Activated CD4-positive, alpha-beta T cell treated with anti-CD3 and anti-CD28 coated beads, Interleukin-10, Interleukin-2, amounts not matched to agents 100 ng/mL and 50 ng/mL, durations not matched to agents 16 hours and 8 hours (primary cell): ENCODE measurements around the gene DYRK1A.

Experiments
- DNase-seq: peaks from one replicate; pipeline ENCODE4 v3.0.0-alpha.2; 2020

DYRK1A gene

GRCh38 chr21:37551331-37551992 lies 184.9 kb downstream of the DYRK1A start:
- no peak for DNase-seq

- no peak for DNase-seq
Measured at GRCh38 chr21:37551993-37552355, 185.4 kb downstream of the DYRK1A start.

GRCh38 chr21:37552496-37553029 lies 186.0 kb downstream of the DYRK1A start:
- no peak for DNase-seq

- no peak for DNase-seq
Measured at GRCh38 chr21:37553078-37553481, 186.5 kb downstream of the DYRK1A start.

- no peak for DNase-seq
Measured at GRCh38 chr21:37554661-37555379, 188.2 kb downstream of the DYRK1A start.

- no peak for DNase-seq
Measured at GRCh38 chr21:37555672-37556261, 189.2 kb downstream of the DYRK1A start.

GRCh38 chr21:37557261-37557950 lies 190.8 kb downstream of the DYRK1A start:
- DNase-seq, result peak; percentile 9

GRCh38 chr21:37558676-37559211 lies 192.2 kb downstream of the DYRK1A start:
- DNase-seq, result no peak

- DNase-seq, result no peak
Measured at GRCh38 chr21:37560385-37560784, 193.8 kb downstream of the DYRK1A start.

- DNase-seq, result no peak
Measured at GRCh38 chr21:37561506-37561905, 194.9 kb downstream of the DYRK1A start.

- no peak for DNase-seq
Measured at GRCh38 chr21:37561941-37562919, 195.7 kb downstream of the DYRK1A start.

- no peak for DNase-seq
Measured at GRCh38 chr21:37562920-37563640, 196.5 kb downstream of the DYRK1A start.

- DNase-seq, result peak; percentile 95
Measured at GRCh38 chr21:37563641-37564340, 197.2 kb downstream of the DYRK1A start.

GRCh38 chr21:37564341-37564923 lies 197.9 kb downstream of the DYRK1A start:
- peak; percentile 92 for DNase-seq

GRCh38 chr21:37564924-37565529 lies 198.5 kb downstream of the DYRK1A start:
- DNase-seq, result no peak

GRCh38 chr21:37565530-37566223 lies 199.1 kb downstream of the DYRK1A start:
- no peak for DNase-seq

- no peak for DNase-seq
Measured at GRCh38 chr21:37566790-37567615, 200.4 kb downstream of the DYRK1A start.

- no peak for DNase-seq
Measured at GRCh38 chr21:37568415-37568814, 201.8 kb downstream of the DYRK1A start.
